Measurements from ENCODE around the gene ARHGEF10L. TPM values are rescaled to one million over a fixed set of nuclear protein-coding genes. Genes with fewer than 3 reads are reported as not detected.

The ARHGEF10L gene
- total RNA-seq, 2 experiments from 2014 or later = not detected

GRCh38 chr1:17561561-17561985 is 22.1 kb downstream of the ARHGEF10L start:
- ChIA-PET CTCF (interaction anchor here (0.5 kb wide), 1 partner anchor 921 kb away, joined by 3 read pairs; no protein-coding TSS in a partner anchor), POLR2A (interaction anchor here (0.6 kb wide), 1 partner anchor 21 kb away, joined by 11 read pairs; no protein-coding TSS in a partner anchor)
- Mint-ChIP-seq H3K36me3 (ENCODE audit: low read depth) (no peaks in the 10 kb centered on the region), H3K27me3 (no peaks in the 10 kb centered on the region), H3K9me3 (no peaks in the 10 kb centered on the region), H3K4me1 (no peaks in the 10 kb centered on the region), H3K4me3 (no peak overlapping the region), H3K27ac (no peak overlapping the region)
- no peak for DNase-seq

GRCh38 chr1:17562375-17562774 is 22.9 kb downstream of the ARHGEF10L start:
- no peaks in the 10 kb centered on the region for H3K9me3 Mint-ChIP-seq
- no peak overlapping the region for H3K27ac Mint-ChIP-seq
- CTCF ChIA-PET = interaction anchor here (0.6 kb wide), 1 partner anchor 8 kb away, joined by 3 read pairs; no protein-coding TSS in a partner anchor
- POLR2A ChIA-PET = no interaction called here
- no peak overlapping the region for H3K4me3 Mint-ChIP-seq
- no peaks in the 10 kb centered on the region for H3K4me1 Mint-ChIP-seq
- no peak for DNase-seq
- H3K36me3 Mint-ChIP-seq (ENCODE audit: low read depth) = no peaks in the 10 kb centered on the region
- no peaks in the 10 kb centered on the region for H3K27me3 Mint-ChIP-seq

GRCh38 chr1:17563494-17564281 is 24.2 kb downstream of the ARHGEF10L start:
- H3K4me1 Mint-ChIP-seq = no peaks in the 10 kb centered on the region
- H3K27me3 Mint-ChIP-seq = no peaks in the 10 kb centered on the region
- no peak for DNase-seq
- no peak overlapping the region for H3K4me3 Mint-ChIP-seq
- no peaks in the 10 kb centered on the region for H3K9me3 Mint-ChIP-seq
- POLR2A ChIA-PET = no interaction called here
- no peak overlapping the region for H3K27ac Mint-ChIP-seq
- no peaks in the 10 kb centered on the region for H3K36me3 Mint-ChIP-seq (ENCODE audit: low read depth)
- CTCF ChIA-PET = no interaction called here

- DNase-seq = no peak
- CTCF ChIA-PET = no interaction called here
- no peaks in the 10 kb centered on the region for H3K4me1 Mint-ChIP-seq
- H3K27ac Mint-ChIP-seq = no peak overlapping the region
- no peaks in the 10 kb centered on the region for H3K36me3 Mint-ChIP-seq (ENCODE audit: low read depth)
- POLR2A ChIA-PET = no interaction called here
- H3K27me3 Mint-ChIP-seq = no peaks in the 10 kb centered on the region
- H3K9me3 Mint-ChIP-seq = no peaks in the 10 kb centered on the region
- H3K4me3 Mint-ChIP-seq = no peak overlapping the region
Observed at GRCh38 chr1:17564458-17565393, 25.2 kb downstream of the ARHGEF10L start.

- H3K27ac Mint-ChIP-seq = no peak overlapping the region
- ChIA-PET CTCF (no interaction called here), POLR2A (no interaction called here)
- no peaks in the 10 kb centered on the region for H3K4me1 Mint-ChIP-seq
- H3K9me3 Mint-ChIP-seq = no peaks in the 10 kb centered on the region
- no peaks in the 10 kb centered on the region for H3K36me3 Mint-ChIP-seq (ENCODE audit: low read depth)
- H3K4me3 Mint-ChIP-seq = no peak overlapping the region
- DNase-seq = no peak
- no peaks in the 10 kb centered on the region for H3K27me3 Mint-ChIP-seq
Observed at GRCh38 chr1:17565461-17566252, 26.2 kb downstream of the ARHGEF10L start.

GRCh38 chr1:17566417-17566816 is 26.9 kb downstream of the ARHGEF10L start:
- Mint-ChIP-seq H3K27me3 (no peaks in the 10 kb centered on the region), H3K4me1 (no peaks in the 10 kb centered on the region), H3K27ac (no peak overlapping the region), H3K4me3 (no peak overlapping the region), H3K9me3 (no peaks in the 10 kb centered on the region), H3K36me3 (ENCODE audit: low read depth) (no peaks in the 10 kb centered on the region)
- no peak for DNase-seq
- CTCF ChIA-PET = no interaction called here
- POLR2A ChIA-PET = no interaction called here

GRCh38 chr1:17566892-17567291 is 27.4 kb downstream of the ARHGEF10L start:
- no peaks in the 10 kb centered on the region for H3K9me3 Mint-ChIP-seq
- no peaks in the 10 kb centered on the region for H3K36me3 Mint-ChIP-seq (ENCODE audit: low read depth)
- H3K4me3 Mint-ChIP-seq = no peak overlapping the region
- ChIA-PET POLR2A (no interaction called here), CTCF (no interaction called here)
- no peaks in the 10 kb centered on the region for H3K4me1 Mint-ChIP-seq
- H3K27me3 Mint-ChIP-seq = no peaks in the 10 kb centered on the region
- DNase-seq = no peak
- no peak overlapping the region for H3K27ac Mint-ChIP-seq

- CTCF ChIA-PET = no interaction called here
- POLR2A ChIA-PET = no interaction called here
- DNase-seq = no peak
Observed at GRCh38 chr1:17567582-17567981, 28.1 kb downstream of the ARHGEF10L start.

GRCh38 chr1:17568014-17568900 is 28.8 kb downstream of the ARHGEF10L start:
- ChIA-PET CTCF (no interaction called here), POLR2A (no interaction called here)
- Mint-ChIP-seq H3K4me3 (no peak overlapping the region), H3K9me3 (no peaks in the 10 kb centered on the region), H3K4me1 (no peaks in the 10 kb centered on the region), H3K27me3 (no peaks in the 10 kb centered on the region), H3K27ac (no peak overlapping the region), H3K36me3 (ENCODE audit: low read depth) (no peaks in the 10 kb centered on the region)
- no peak for DNase-seq

More at GRCh38 chr1:17567582-17567981, 28.1 kb downstream of the ARHGEF10L start:
- Mint-ChIP-seq H3K4me1 (no peaks in the 10 kb centered on the region), H3K9me3 (no peaks in the 10 kb centered on the region), H3K27me3 (no peaks in the 10 kb centered on the region), H3K27ac (no peak overlapping the region), H3K36me3 (ENCODE audit: low read depth) (no peaks in the 10 kb centered on the region), H3K4me3 (no peak overlapping the region)

GRCh38 chr1:17569200-17570139 is 30.0 kb downstream of the ARHGEF10L start:
- POLR2A ChIA-PET = no interaction called here
- Mint-ChIP-seq H3K4me3 (no peak overlapping the region), H3K4me1 (no peaks in the 10 kb centered on the region), H3K27ac (no peak overlapping the region), H3K27me3 (no peaks in the 10 kb centered on the region), H3K9me3 (no peaks in the 10 kb centered on the region), H3K36me3 (ENCODE audit: low read depth) (no peaks in the 10 kb centered on the region)
- CTCF ChIA-PET = no interaction called here
- no peak for DNase-seq

GRCh38 chr1:17570228-17570627 is 30.7 kb downstream of the ARHGEF10L start:
- Mint-ChIP-seq H3K4me1 (no peaks in the 10 kb centered on the region), H3K27ac (no peak overlapping the region), H3K27me3 (no peaks in the 10 kb centered on the region), H3K4me3 (no peak overlapping the region), H3K9me3 (no peaks in the 10 kb centered on the region), H3K36me3 (ENCODE audit: low read depth) (no peaks in the 10 kb centered on the region)
- DNase-seq = no peak
- ChIA-PET CTCF (no interaction called here), POLR2A (no interaction called here)
